ENCODE data around the gene CDH24. TPM values are rescaled to one million over a fixed set of nuclear protein-coding genes. Genes with fewer than 3 reads are reported as not detected.

Gene CDH24
- total RNA-seq, 2 experiments from 2014 or later = 0.51 to 1.5 TPM

DNA sequence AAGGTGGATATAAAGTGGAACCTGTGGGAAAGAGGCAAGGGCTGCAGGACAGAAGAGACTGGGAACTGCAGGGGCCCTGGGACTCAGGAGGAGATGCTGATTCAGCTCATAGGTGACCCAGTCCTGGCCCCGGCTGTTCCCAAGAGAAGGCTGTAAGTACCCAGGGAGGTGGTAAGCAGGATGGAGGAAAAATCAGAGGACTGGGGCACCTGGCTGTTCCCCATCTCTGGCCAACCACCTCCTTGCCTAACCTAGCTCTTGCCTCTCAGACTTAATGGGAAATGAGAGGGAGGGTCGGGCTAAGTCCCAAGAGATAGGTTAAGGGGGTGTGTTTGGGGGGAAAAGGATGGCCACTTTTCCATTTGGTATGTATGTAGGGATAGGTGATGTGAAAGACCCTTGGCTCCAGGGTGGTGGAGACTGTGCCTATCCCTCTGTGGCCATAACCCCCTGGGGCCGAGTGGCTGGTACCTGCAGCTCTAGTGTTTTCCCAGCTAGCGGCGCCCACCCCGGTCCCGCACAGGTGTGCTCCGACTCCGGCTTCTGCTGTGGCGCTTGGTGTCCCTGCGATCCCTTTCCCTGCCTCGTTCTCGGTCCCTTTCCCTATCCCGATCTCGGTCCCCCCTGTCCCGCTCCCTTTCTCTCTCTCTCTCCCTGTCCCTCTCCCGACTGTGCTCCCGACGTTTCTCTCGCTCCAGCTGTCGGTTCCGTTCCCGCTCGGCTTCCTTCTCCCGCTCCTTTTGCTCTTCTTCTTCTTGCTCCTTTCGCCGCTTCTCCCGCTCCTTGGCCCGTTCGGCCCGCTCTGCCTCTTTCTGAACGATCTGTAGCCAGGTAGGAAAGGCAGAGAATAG is 1.6 kb upstream of the CDH24 start:
- TF ChIP-seq EZH2phosphoT487 (IDR thresholded peaks at IDR 0.05; ENCODE audit: borderline replicate concordance, low read depth, low read length) = no peak
- TF ChIP-seq, protein P1, sequence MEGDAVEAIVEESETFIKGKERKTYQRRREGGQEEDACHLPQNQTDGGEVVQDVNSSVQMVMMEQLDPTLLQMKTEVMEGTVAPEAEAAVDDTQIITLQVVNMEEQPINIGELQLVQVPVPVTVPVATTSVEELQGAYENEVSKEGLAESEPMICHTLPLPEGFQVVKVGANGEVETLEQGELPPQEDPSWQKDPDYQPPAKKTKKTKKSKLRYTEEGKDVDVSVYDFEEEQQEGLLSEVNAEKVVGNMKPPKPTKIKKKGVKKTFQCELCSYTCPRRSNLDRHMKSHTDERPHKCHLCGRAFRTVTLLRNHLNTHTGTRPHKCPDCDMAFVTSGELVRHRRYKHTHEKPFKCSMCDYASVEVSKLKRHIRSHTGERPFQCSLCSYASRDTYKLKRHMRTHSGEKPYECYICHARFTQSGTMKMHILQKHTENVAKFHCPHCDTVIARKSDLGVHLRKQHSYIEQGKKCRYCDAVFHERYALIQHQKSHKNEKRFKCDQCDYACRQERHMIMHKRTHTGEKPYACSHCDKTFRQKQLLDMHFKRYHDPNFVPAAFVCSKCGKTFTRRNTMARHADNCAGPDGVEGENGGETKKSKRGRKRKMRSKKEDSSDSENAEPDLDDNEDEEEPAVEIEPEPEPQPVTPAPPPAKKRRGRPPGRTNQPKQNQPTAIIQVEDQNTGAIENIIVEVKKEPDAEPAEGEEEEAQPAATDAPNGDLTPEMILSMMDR (conservative IDR thresholded peaks at IDR 0.05; ENCODE audit: low read length) = no peak
- Histone ChIP-seq H3K36me3 (ENCODE audit: insufficient read depth, low read length) (peaks cover 53% of the 10 kb centered on the region), H3K79me2 (ENCODE audit: insufficient read depth, low read depth, low read length) (no peaks in the 10 kb centered on the region), H3K9me3 (ENCODE audit: low read length) (no peaks in the 10 kb centered on the region), H4K20me1 (ENCODE audit: insufficient read depth, low read length) (no peaks in the 10 kb centered on the region), H2AFZ (ENCODE audit: low read length) (no peak overlapping the region), H3K4me3 (ENCODE audit: low read depth, low read length, poor library complexity, severe bottlenecking) (no peak overlapping the region), H3K27ac (ENCODE audit: low read depth, low read length, poor library complexity, severe bottlenecking) (peak overlapping the region; percentile 26), H3K4me2 (ENCODE audit: low read length) (no peak overlapping the region), H3K4me1 (ENCODE audit: insufficient read depth, low read length, poor library complexity, severe bottlenecking) (peaks cover 27% of the 10 kb centered on the region), H3K9me2 (ENCODE audit: insufficient read depth, low read length) (no peaks in the 10 kb centered on the region)
- DNase-seq (ENCODE audit: low spot score) = no peak
- BruUV-seq (replicated peaks) = TSS peak; percentile 98
- intact Hi-C loops (cut with micrococcal nuclease; ENCODE audit: unreplicated experiment) = loop anchor here (1.0 to 10.0 kb wide), 3 partner anchors 73 to 484 kb away; no protein-coding TSS in a partner anchor
- ChIA-PET CTCF (ENCODE audit: unreplicated experiment) (interaction anchor here (0.7 to 2.3 kb wide), 12 partner anchors 10 to 1964 kb away, joined by 3 to 18 read pairs (median 4); no protein-coding TSS in a partner anchor), POLR2A (interaction anchor here (0.6 to 1.4 kb wide), 6 partner anchors 13 to 487 kb away, joined by 3 to 6 read pairs (median 3); no protein-coding TSS in a partner anchor)

DNA sequence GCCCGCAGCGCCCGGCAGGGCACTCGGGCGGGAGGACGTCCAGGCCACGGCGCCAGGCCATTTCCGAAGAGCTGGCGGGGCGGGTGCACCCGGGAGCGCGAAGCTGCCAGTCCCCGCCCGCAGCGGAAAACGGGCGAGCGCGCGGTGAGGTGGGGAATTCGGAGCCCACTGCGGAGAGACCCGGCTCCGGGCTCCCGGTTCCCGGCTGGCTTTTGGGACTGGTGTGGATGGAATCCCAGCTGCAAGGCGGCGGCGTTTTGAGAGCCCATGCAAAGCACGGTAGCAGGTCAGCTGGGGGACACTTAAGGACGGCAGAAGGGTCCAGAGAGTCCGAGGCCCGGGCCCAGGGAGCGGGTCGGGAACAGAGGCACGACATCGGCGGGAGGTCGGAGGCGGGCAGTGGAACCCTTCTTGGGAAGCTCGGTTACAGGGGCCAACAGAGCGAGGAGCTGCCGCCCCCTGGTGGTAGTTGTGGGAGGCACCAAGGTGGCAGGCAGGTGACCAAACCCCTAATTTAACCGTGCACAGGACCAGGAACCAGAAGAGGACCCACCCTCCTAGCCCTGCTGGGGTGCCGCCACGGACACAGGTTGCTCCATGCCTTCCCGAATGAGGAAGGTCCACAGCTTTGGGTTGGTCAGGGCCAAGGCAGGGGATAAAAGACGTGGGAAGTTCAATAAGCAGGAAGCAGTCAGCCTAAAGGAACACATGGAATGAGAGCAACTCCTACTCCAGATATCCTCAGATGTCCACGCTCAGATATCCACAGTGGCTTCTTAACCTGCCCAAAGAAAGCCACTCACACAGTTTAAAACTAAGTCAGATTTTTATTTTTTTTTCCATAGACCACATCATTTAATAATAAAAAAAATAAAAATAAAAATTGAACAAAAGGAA is 685 bp upstream of the CDH24 start:
- Histone ChIP-seq H3K36me3 (ENCODE audit: insufficient read depth, low read length) (peaks cover 44% of the 10 kb centered on the region), H3K9me3 (ENCODE audit: low read length) (no peaks in the 10 kb centered on the region), H3K9me2 (ENCODE audit: insufficient read depth, low read length) (no peaks in the 10 kb centered on the region), H3K4me1 (ENCODE audit: insufficient read depth, low read length, poor library complexity, severe bottlenecking) (peaks cover 27% of the 10 kb centered on the region), H3K4me3 (ENCODE audit: low read depth, low read length, poor library complexity, severe bottlenecking) (peak overlapping the region; percentile 62), H3K79me2 (ENCODE audit: insufficient read depth, low read depth, low read length) (no peaks in the 10 kb centered on the region), H4K20me1 (ENCODE audit: insufficient read depth, low read length) (no peaks in the 10 kb centered on the region), H3K4me2 (ENCODE audit: low read length) (peak overlapping the region; percentile 85), H3K27ac (ENCODE audit: low read depth, low read length, poor library complexity, severe bottlenecking) (no peak overlapping the region), H2AFZ (ENCODE audit: low read length) (no peak overlapping the region)
- intact Hi-C loops (cut with micrococcal nuclease; ENCODE audit: unreplicated experiment) = loop anchor here (1.0 to 10.0 kb wide), 3 partner anchors 72 to 483 kb away; no protein-coding TSS in a partner anchor
- TF ChIP-seq, protein P1 (conservative IDR thresholded peaks at IDR 0.05; ENCODE audit: low read length) = peak; percentile 95
- TF ChIP-seq EZH2phosphoT487 (IDR thresholded peaks at IDR 0.05; ENCODE audit: borderline replicate concordance, low read depth, low read length) = no peak
- ChIA-PET CTCF (ENCODE audit: unreplicated experiment) (interaction anchor here (0.6 to 2.3 kb wide), 10 partner anchors 11 to 462 kb away, joined by 3 to 18 read pairs (median 4); no protein-coding TSS in a partner anchor), POLR2A (interaction anchor here (0.6 to 1.0 kb wide), 5 partner anchors 13 to 487 kb away, joined by 3 to 4 read pairs (median 3); no protein-coding TSS in a partner anchor)
- no TSS peak for BruUV-seq (replicated peaks)
- peak; percentile 86 for DNase-seq (ENCODE audit: low spot score)

Measured in OCI-LY7 (cell line).